A549 (cell line): Measurements from ENCODE around the gene MAML2. TPM values are rescaled to one million over a fixed set of nuclear protein-coding genes. Genes with fewer than 3 reads are reported as not detected.
A peak's percentile ranks its signal among the peaks of the same experiment; 100 is the strongest.

ENCODE experiments used
- ATAC-seq, 2 experiments: fragments of 200-7000 bp in 1 of 2; fragments of >200 bp in 1 of 2; cut with Nextera tagmentation in 1 of 2; cut with Tn5 transposase in 1 of 2; 3 replicates each; pipeline versions ENCODE4 v1.8.0 to v1.9.1; 2018 to 2020; ENCODE audit warnings: mild to moderate bottlenecking in 1 of 2, moderate library complexity in 1 of 2
- CTCF ChIA-PET: fragments of 300-600 bp; sonication (Branson Sonifier 250); formaldehyde crosslinking; extraction: SDS; loops from one replicate; lab custom pipeline; 2021; ENCODE audit warnings: antibody characterized with exemption, inconsistent platforms; lab: Yijun Ruan, JAX
- POLR2A ChIA-PET: fragments of 350-600 bp; formaldehyde crosslinking; extraction: SDS; loops from one replicate; lab custom pipeline; 2021; ENCODE audit warnings: antibody characterized with exemption, inconsistent platforms; lab: Yijun Ruan, JAX
- DNase-seq, 2 experiments: peaks; one replicate each; pipeline versions ENCODE4 v3.0.0 to v3.0.0-alpha.2; 2011 to 2016; ENCODE audit warnings: low read depth in 1 of 2, low spot score in 1 of 2
- FAIRE-seq: peaks from 2 replicates; lab custom pipeline; 2011; peaks lifted over from hg19 to GRCh38; lab: Jason Lieb, UNC
- H3K27ac ChIP-seq, 2 experiments: fragments of >200 bp; sonication (Bioruptor Twin); formaldehyde crosslinking; 3 replicates each; pipeline ENCODE4 v1.5.1; 2016 to 2017
- H3K4me1 ChIP-seq: fragments of >200 bp; sonication (Bioruptor Twin); formaldehyde crosslinking; 3 replicates; pipeline ENCODE4 v1.6.1; 2016
- H3K4me2 ChIP-seq: fragments of >200 bp; sonication (Bioruptor Twin); formaldehyde crosslinking; 3 replicates; pipeline ENCODE4 v1.6.1; 2016
- H3K4me3 ChIP-seq: fragments of >200 bp; sonication (Bioruptor Twin); formaldehyde crosslinking; 3 replicates; pipeline ENCODE4 v1.5.1; 2016
- H3K9me3 ChIP-seq: fragments of >200 bp; sonication (Bioruptor Twin); formaldehyde crosslinking; 3 replicates; pipeline ENCODE4 v1.6.1; 2016
- BHLHE40 ChIP-seq: IDR thresholded peaks from 2 replicates; pipeline ENCODE4 v1.6.1; 2012; ENCODE audit warnings: low read depth, low read length, inconsistent platforms
- CBX8 ChIP-seq: fragments of 200-600 bp; sonication (generic); IDR thresholded peaks from 2 replicates; pipeline ENCODE4 v1.6.1; 2016
- EHF ChIP-seq: fragments of 250-450 bp; sonication (Bioruptor Pico); IDR thresholded peaks from 2 replicates; pipeline ENCODE4 v1.5.0; 2020; ENCODE audit warnings: mild to moderate bottlenecking
- EHMT2 ChIP-seq: fragments of 200-600 bp; sonication (generic); IDR thresholded peaks from 2 replicates; pipeline ENCODE4 v1.6.1; 2016; ENCODE audit warnings: antibody characterized with exemption, low read depth, mild to moderate bottlenecking, moderate library complexity
- EP300 ChIP-seq, 2 experiments: fragments of >200 bp; sonication (Bioruptor Twin); formaldehyde crosslinking; IDR thresholded peaks; 2 replicates in 1 of 2; 3 replicates in 1 of 2; pipeline ENCODE4 v1.6.1; 2016 to 2017
- FOSL2 ChIP-seq, 2 experiments: fragments of 450-650 bp in 1 of 2; fragments of >200 bp in 1 of 2; sonication (Bioruptor Twin) in 1 of 2; formaldehyde crosslinking; IDR thresholded peaks; 2 replicates each; pipeline versions ENCODE4 v1.5.0 to v1.6.1; 2016 to 2020; ENCODE audit warnings: mild to moderate bottlenecking in 1 of 2, moderate library complexity in 1 of 2
- FOXS1 ChIP-seq: fragments of 250-450 bp; sonication (Bioruptor Pico); IDR thresholded peaks from 2 replicates; pipeline ENCODE4 v1.5.0; 2020; ENCODE audit warnings: mild to moderate bottlenecking, moderate library complexity
- HEYL ChIP-seq: fragments of 250-450 bp; sonication (Bioruptor Pico); IDR thresholded peaks from 2 replicates; pipeline ENCODE4 v1.8.0; 2021; ENCODE audit warnings: mild to moderate bottlenecking, moderate library complexity
- HOXA7 ChIP-seq: fragments of 250-450 bp; sonication (Bioruptor Pico); IDR thresholded peaks from 2 replicates; pipeline ENCODE4 v1.5.0; 2020; ENCODE audit warnings: mild to moderate bottlenecking, moderate library complexity
- KDM1A ChIP-seq: fragments of 200-600 bp; sonication (generic); IDR thresholded peaks from 2 replicates; pipeline ENCODE4 v1.6.1; 2016; ENCODE audit warnings: low read depth, mild to moderate bottlenecking
- MAFK ChIP-seq: fragments of 450-650 bp; IDR thresholded peaks from 2 replicates; pipeline ENCODE4 v1.6.1; 2014; ENCODE audit not compliant: partially characterized antibody
- MAZ ChIP-seq: fragments of 150-350 bp; IDR thresholded peaks from 2 replicates; pipeline ENCODE4 v1.6.1; 2014; ENCODE audit warnings: antibody characterized with exemption, low read depth, low read length, borderline replicate concordance
- NPAS2 ChIP-seq: fragments of 250-450 bp; sonication (Bioruptor Pico); IDR thresholded peaks from 2 replicates; pipeline ENCODE4 v1.8.0; 2022; ENCODE audit warnings: mild to moderate bottlenecking, moderate library complexity, borderline replicate concordance
- NR3C1 ChIP-seq: fragments of >200 bp; sonication (Bioruptor Twin); formaldehyde crosslinking; IDR thresholded peaks from 3 replicates; pipeline ENCODE4 v1.6.1; 2017
- POLR2AphosphoS2 ChIP-seq: conservative IDR thresholded peaks from 2 replicates; pipeline ENCODE4 v1.6.1; 2012; ENCODE audit warnings: low read length, improper control_type of control experiment, inconsistent platforms
- RARB ChIP-seq: fragments of 250-450 bp; sonication (Bioruptor Pico); IDR thresholded peaks from 2 replicates; pipeline ENCODE4 v1.8.0; 2021; ENCODE audit warnings: mild to moderate bottlenecking, moderate library complexity
- SMC3 ChIP-seq: fragments of >200 bp; sonication (Bioruptor Twin); formaldehyde crosslinking; IDR thresholded peaks from 3 replicates; pipeline ENCODE4 v1.6.1; 2018; ENCODE audit warnings: inconsistent platforms
- TFCP2L1 ChIP-seq: fragments of 250-450 bp; sonication (Bioruptor Pico); IDR thresholded peaks from 2 replicates; pipeline ENCODE4 v1.5.0; 2021; ENCODE audit warnings: mild to moderate bottlenecking
- TP53 ChIP-seq: fragments of 250-450 bp; sonication (Bioruptor Pico); IDR thresholded peaks from 2 replicates; pipeline ENCODE4 v1.5.0; 2021; ENCODE audit warnings: mild to moderate bottlenecking, moderate library complexity
- ZNF302 ChIP-seq: fragments of 250-450 bp; sonication (Bioruptor Pico); IDR thresholded peaks from 2 replicates; pipeline ENCODE4 v1.9.0; 2021; ENCODE audit warnings: inconsistent platforms, mild to moderate bottlenecking, moderate library complexity
- ZSCAN20 ChIP-seq: fragments of 250-450 bp; sonication (Bioruptor Pico); IDR thresholded peaks from 2 replicates; pipeline ENCODE4 v1.8.0; 2022; ENCODE audit warnings: mild to moderate bottlenecking, moderate library complexity
- WGBS: methylation state at CpG from one replicate; pipeline ENCODE4 v1.1.6; 2017; ENCODE audit errors: missing lambda C conversion rate; 5-methylcytosine and 5-hydroxymethylcytosine counted together
- polyA plus RNA-seq, 4 experiments: library from polyadenylated mRNA; depleted of rRNA in 3 of 4; stranded (reverse); fragments of >200 nt; fragmentation: RNase III in 1 of 4; extraction: RNeasy Plus Mini Kit Qiagen cat#74134 plus additional on column Dnase treatment in 1 of 4; gene quantifications; 2 replicates in 3 of 4; 3 replicates in 1 of 4; pipeline ENCODE4 v1.2.3, GENCODE V29; 2011 to 2017
- TF ChIP-seq, protein P1 (sequence below): fragments of 250-450 bp; sonication (Bioruptor Pico); IDR thresholded peaks from 2 replicates; pipeline ENCODE4 v1.5.0; 2020; ENCODE audit warnings: low read depth, mild to moderate bottlenecking, moderate library complexity

Gene MAML2
- polyA plus RNA-seq, 2 of the 4 experiments (the other 2 are of a cell fraction) = 1.5 to 2.5 TPM

DNA sequence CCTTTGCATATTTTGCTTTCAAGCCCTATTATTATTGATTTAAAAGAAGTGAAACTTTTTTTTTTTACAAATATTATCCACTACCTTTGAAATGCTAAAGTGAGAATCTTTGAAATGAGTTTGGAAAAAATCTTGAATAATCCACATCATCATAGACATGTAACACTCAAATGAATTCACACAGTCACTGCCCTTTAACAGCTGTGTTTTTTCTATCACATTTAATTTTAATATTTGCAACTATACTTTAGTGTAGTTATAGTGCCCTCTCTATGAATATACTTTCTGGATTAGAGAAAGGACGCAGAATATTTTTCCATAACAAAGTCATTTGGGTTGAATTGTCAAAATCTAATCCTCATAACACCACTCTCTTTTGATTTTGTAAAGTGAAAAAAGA lies 381.2 kb downstream of the MAML2 start:
- ATAC-seq = no peak

DNA sequence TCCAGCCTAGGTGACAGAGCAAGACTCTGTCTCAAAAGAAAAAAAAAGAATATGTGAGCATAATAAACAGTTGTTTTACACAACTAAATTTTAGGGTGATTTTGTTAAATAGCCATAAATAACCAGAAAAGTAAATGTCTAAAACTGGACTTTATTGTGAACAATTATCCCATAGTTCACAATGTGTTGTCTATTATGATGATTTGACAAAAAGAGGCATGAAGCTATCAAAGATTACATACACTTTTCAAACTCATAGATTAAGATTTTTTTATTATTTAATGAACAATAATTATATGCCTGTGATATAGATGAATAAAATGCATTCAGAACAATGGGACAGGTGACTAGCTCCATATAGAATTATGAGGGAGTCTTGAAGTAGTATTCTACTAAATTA lies 392.1 kb downstream of the MAML2 start:
- no peak overlapping the region for H3K4me3 ChIP-seq
- no peak for ATAC-seq
- H3K4me2 ChIP-seq = no peak overlapping the region
- POLR2A ChIA-PET = no interaction called here
- no peak for DNase-seq
- no peaks in the 10 kb centered on the region for H3K4me1 ChIP-seq
- TF ChIP-seq, protein P1, sequence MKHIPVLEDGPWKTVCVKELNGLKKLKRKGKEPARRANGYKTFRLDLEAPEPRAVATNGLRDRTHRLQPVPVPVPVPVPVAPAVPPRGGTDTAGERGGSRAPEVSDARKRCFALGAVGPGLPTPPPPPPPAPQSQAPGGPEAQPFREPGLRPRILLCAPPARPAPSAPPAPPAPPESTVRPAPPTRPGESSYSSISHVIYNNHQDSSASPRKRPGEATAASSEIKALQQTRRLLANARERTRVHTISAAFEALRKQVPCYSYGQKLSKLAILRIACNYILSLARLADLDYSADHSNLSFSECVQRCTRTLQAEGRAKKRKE (CRISPR knock-in tag) = no peak
- no peak for TF ChIP-seq NPAS2 (CRISPR knock-in tag)
- no peak for TF ChIP-seq EHF (CRISPR knock-in tag)
- TF ChIP-seq RARB (CRISPR knock-in tag) = no peak
- no peak for TF ChIP-seq HOXA7 (CRISPR knock-in tag)
- TF ChIP-seq MAFK = peak; percentile 53
- no peak for TF ChIP-seq EHMT2
- no peak for FAIRE-seq
- H3K9me3 ChIP-seq = no peaks in the 10 kb centered on the region
- no peak overlapping the region for H3K27ac ChIP-seq
- CTCF ChIA-PET = no interaction called here

More for the DNA sequence above, 381.2 kb downstream of the MAML2 start:
- H3K4me1 ChIP-seq = no peaks in the 10 kb centered on the region
- CTCF ChIA-PET = no interaction called here
- H3K4me3 ChIP-seq = no peak overlapping the region
- no peak overlapping the region for H3K4me2 ChIP-seq
- no peak for FAIRE-seq
- H3K9me3 ChIP-seq = no peaks in the 10 kb centered on the region
- POLR2A ChIA-PET = no interaction called here
- DNase-seq = no peak
- no peak overlapping the region for H3K27ac ChIP-seq
- TF ChIP-seq BHLHE40 (no peak), HEYL (no peak), POLR2AphosphoS2 (no peak), TFCP2L1 (CRISPR knock-in tag) (no peak), ZNF302 (CRISPR knock-in tag) (no peak), NPAS2 (CRISPR knock-in tag) (no peak)
- TF ChIP-seq, protein P1 (CRISPR knock-in tag) = no peak
- 86% methylated on average over 1 of the region's 1 CpG for WGBS

DNA sequence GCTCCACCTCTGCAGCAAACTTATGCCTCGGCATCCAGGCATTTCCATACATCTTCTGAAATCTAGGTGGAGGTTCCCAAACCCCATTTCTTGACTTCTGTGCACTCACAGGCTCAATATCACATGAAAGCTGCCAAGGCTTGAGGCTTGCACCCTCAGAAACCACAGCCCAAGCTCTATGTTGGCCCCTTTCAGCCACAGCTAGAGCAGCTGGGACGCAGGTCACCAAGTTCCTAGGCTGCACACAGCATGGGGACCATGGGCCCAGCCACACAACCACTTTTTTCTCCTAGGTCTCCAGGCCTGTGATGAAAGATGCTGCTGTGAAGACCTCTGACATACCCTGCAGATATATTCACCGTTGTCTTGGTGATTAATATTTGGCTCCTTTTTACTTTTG lies 394.4 kb downstream of the MAML2 start:
- H3K4me3 ChIP-seq = no peak overlapping the region
- DNase-seq (no peak), ATAC-seq (no peak), FAIRE-seq (no peak)
- no peaks in the 10 kb centered on the region for H3K4me1 ChIP-seq
- peaks cover 6% of the 10 kb centered on the region for H3K9me3 ChIP-seq
- H3K27ac ChIP-seq = no peak overlapping the region
- CTCF ChIA-PET = interaction anchor here (0.9 to 1.2 kb wide), 2 partner anchors 26 to 395 kb away, joined by 3 read pairs; partner anchors contain the start of gene MAML2
- no peak for TF ChIP-seq MAFK
- TF ChIP-seq MAZ = no peak
- TF ChIP-seq NR3C1 = no peak
- TF ChIP-seq FOSL2 (IDR thresholded peaks at IDR 0.05) = no peak
- TF ChIP-seq FOSL2 (CRISPR knock-in tag; IDR thresholded peaks at IDR 0.05) = no peak
- no peak for TF ChIP-seq KDM1A
- no peak for TF ChIP-seq EP300 (IDR thresholded peaks at IDR 0.05)
- no peak for TF ChIP-seq NPAS2 (CRISPR knock-in tag)
- TF ChIP-seq FOXS1 (CRISPR knock-in tag) = no peak
- TF ChIP-seq SMC3 = no peak
- no peak for TF ChIP-seq EHMT2
- TF ChIP-seq TP53 (CRISPR knock-in tag) = no peak
- no peak for TF ChIP-seq ZSCAN20 (CRISPR knock-in tag)
- no peak for TF ChIP-seq CBX8
- TF ChIP-seq POLR2AphosphoS2 = no peak
- POLR2A ChIA-PET = no interaction called here
- 60% methylated on average over 3 of the region's 3 CpGs for WGBS
- H3K4me2 ChIP-seq = no peak overlapping the region
